Measurements from ENCODE around the gene AXIN1. TPM values are rescaled to one million over a fixed set of nuclear protein-coding genes. Genes with fewer than 3 reads are reported as not detected.

The AXIN1 gene
- total RNA-seq, 1 donor from 2014 or later, result 19.6 TPM

GRCh38 chr16:272633-273546 lies 79.6 kb downstream of the AXIN1 start:
- Mint-ChIP-seq H3K9me3 (no peaks in the 10 kb centered on the region), H3K27ac (no peak overlapping the region), H3K27me3 (ENCODE audit: insufficient read depth, low read depth) (peaks cover 23% of the 10 kb centered on the region), H3K4me3 (no peak overlapping the region), H3K4me1 (peaks cover 6% of the 10 kb centered on the region), H3K36me3 (no peaks in the 10 kb centered on the region)
- Histone ChIP-seq H2AFZ (replicated peaks) (no peak overlapping the region), H3K4me1 (peaks cover 7% of the 10 kb centered on the region), H3F3A (ENCODE audit: low read depth) (peaks cover 8% of the 10 kb centered on the region), H3K9ac (no peak overlapping the region), H3K27me3 (peaks cover 48% of the 10 kb centered on the region), H3K9me3 (ENCODE audit: low read depth) (no peaks in the 10 kb centered on the region), H3K36me3 (no peaks in the 10 kb centered on the region), H4K20me1 (ENCODE audit: low read depth) (no peaks in the 10 kb centered on the region), H3K27ac (no peak overlapping the region), H3K4me3 (no peak overlapping the region), H3K79me2 (ENCODE audit: low read depth) (no peaks in the 10 kb centered on the region), H3K4me2 (no peak overlapping the region)
- TF ChIP-seq CTCF (IDR thresholded peaks at IDR 0.05), result no peak
- TF ChIP-seq EZH2 (IDR thresholded peaks at IDR 0.05), result no peak
- no peak for TF ChIP-seq EZH2phosphoT487 (IDR thresholded peaks at IDR 0.05)
- no peak for DNase-seq (ENCODE audit: low spot score)

DNA sequence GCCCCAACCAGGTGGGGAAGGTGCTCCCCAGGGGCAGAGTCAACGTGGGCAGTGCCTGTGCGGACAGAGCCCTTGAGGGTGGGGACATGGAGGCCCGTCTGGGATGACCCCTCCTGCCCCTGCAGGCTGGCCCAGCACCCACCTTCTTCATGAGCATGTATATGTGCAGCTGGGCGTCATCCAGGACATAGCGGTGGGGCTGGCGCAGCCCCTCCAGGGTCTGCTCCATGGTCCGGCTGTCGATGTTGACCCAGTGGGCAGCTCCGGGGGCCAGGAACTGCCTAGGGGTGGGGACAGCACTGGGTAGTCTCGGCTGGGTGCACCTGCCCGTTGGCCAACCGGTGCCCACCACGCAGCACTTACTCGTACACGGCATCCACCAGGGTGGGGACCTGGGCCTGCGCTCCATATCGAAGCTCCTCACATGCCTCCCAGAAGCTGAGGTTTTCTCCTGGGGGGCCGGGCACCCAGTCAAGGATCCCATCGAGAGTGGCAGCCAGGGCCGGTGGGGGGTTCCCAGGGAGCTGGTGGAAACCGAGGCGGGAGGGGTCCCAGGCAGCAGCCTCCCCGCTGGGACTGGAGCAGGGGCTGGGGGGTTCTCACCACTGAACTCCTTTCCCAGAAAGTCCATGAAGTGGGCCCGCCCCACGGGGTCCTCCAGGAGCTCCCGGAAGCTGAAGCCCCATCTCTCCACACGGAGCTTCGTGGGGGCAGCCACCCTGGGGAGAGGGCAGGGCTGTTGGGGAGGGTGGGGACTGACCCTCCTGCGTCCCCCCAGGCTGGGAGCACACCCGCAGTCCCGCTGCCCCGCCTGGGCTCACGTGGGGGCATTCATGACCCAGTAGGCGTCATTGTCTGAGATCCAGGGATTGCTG lies 81.9 kb downstream of the AXIN1 start:
- peaks cover 7% of the 10 kb centered on the region for H3K4me1 ChIP-seq
- no peaks in the 10 kb centered on the region for H3K36me3 Mint-ChIP-seq
- H3K9ac ChIP-seq, result no peak overlapping the region
- peaks cover 13% of the 10 kb centered on the region for H3K27me3 Mint-ChIP-seq (ENCODE audit: insufficient read depth, low read depth)
- H3K4me1 Mint-ChIP-seq, result peaks cover 7% of the 10 kb centered on the region
- H2AFZ ChIP-seq (replicated peaks), result no peak overlapping the region
- H3K27ac ChIP-seq, result no peak overlapping the region
- H3K4me3 ChIP-seq, result no peak overlapping the region
- H3K9me3 Mint-ChIP-seq, result no peaks in the 10 kb centered on the region
- H3K79me2 ChIP-seq (ENCODE audit: low read depth), result no peaks in the 10 kb centered on the region
- H3K4me3 Mint-ChIP-seq, result no peak overlapping the region
- H3K27ac Mint-ChIP-seq, result no peak overlapping the region
- no peak overlapping the region for H3K4me2 ChIP-seq
- no peak for DNase-seq (ENCODE audit: low spot score)
- TF ChIP-seq EZH2phosphoT487 (IDR thresholded peaks at IDR 0.05) (no peak), EZH2 (IDR thresholded peaks at IDR 0.05) (no peak), CTCF (IDR thresholded peaks at IDR 0.05) (no peak)
- H4K20me1 ChIP-seq (ENCODE audit: low read depth), result no peaks in the 10 kb centered on the region
- peaks cover 19% of the 10 kb centered on the region for H3F3A ChIP-seq (ENCODE audit: low read depth)
- H3K36me3 ChIP-seq, result no peaks in the 10 kb centered on the region
- H3K9me3 ChIP-seq (ENCODE audit: low read depth), result no peaks in the 10 kb centered on the region
- peaks cover 26% of the 10 kb centered on the region for H3K27me3 ChIP-seq

- no peak overlapping the region for H3K4me3 ChIP-seq
- Mint-ChIP-seq H3K27me3 (ENCODE audit: insufficient read depth, low read depth) (peaks cover 12% of the 10 kb centered on the region), H3K27ac (no peak overlapping the region), H3K36me3 (no peaks in the 10 kb centered on the region), H3K9me3 (no peaks in the 10 kb centered on the region), H3K4me3 (no peak overlapping the region), H3K4me1 (peaks cover 7% of the 10 kb centered on the region)
- peaks cover 19% of the 10 kb centered on the region for H3F3A ChIP-seq (ENCODE audit: low read depth)
- H3K9ac ChIP-seq, result no peak overlapping the region
- H3K27me3 ChIP-seq, result peaks cover 12% of the 10 kb centered on the region
- H3K4me2 ChIP-seq, result no peak overlapping the region
- no peaks in the 10 kb centered on the region for H4K20me1 ChIP-seq (ENCODE audit: low read depth)
- no peak for DNase-seq (ENCODE audit: low spot score)
- H3K27ac ChIP-seq, result no peak overlapping the region
- no peaks in the 10 kb centered on the region for H3K9me3 ChIP-seq (ENCODE audit: low read depth)
- no peaks in the 10 kb centered on the region for H3K79me2 ChIP-seq (ENCODE audit: low read depth)
- no peaks in the 10 kb centered on the region for H3K4me1 ChIP-seq
- H3K36me3 ChIP-seq, result no peaks in the 10 kb centered on the region
- TF ChIP-seq EZH2phosphoT487 (IDR thresholded peaks at IDR 0.05) (no peak), EZH2 (IDR thresholded peaks at IDR 0.05) (no peak), CTCF (IDR thresholded peaks at IDR 0.05) (no peak)
- no peak overlapping the region for H2AFZ ChIP-seq (replicated peaks)
Measured at GRCh38 chr16:269061-269796, 83.3 kb downstream of the AXIN1 start.

Data from neural progenitor cell (in vitro differentiated cells).